ENCODE measurements around the gene ST6GALNAC2. TPM values are rescaled to one million over a fixed set of nuclear protein-coding genes. Genes with fewer than 3 reads are reported as not detected.

Gene ST6GALNAC2
- total and polyA plus RNA-seq, 2 experiments from 2014 or later, result 0.31 TPM; not detected in 1

DNA sequence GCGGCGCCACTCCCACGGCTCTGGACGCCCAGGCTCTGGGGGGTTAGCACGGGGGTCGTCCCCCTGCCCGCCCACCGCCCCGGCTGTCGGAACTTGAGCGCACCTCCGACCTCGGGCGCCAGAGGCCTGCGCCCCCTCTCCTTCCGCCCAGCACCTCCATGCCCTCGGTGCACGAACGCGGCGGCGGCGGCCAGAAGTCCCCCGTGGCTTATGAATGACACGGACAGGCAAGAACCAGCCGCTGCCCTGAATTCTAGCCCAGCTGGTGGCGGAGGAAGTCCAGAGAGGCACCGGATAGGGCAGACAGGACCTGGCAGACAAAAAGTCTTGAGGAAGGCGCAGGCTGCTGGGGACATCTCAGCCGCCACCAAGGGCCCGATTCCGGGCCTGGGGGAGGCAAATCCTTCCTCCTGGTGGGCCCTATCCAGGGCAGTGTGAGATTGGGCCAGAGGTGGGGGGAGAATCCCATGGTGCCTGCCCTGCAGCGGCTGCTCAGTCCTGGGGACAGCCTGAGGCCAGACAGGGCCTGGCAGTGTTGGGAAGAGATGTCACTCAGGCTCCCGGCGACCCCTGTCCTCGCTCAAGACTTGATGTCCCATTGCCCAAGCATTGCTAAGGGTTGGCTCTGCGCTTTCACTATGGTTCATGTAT lies 47.3 kb downstream of the ST6GALNAC2 start:
- peaks cover 48% of the 10 kb centered on the region for H3K27me3 Mint-ChIP-seq (ENCODE audit: insufficient read depth, low read depth, poor library complexity)
- Histone ChIP-seq H3K9me2 (ENCODE audit: insufficient read depth) (no peaks in the 10 kb centered on the region), H4K20me1 (replicated peaks; ENCODE audit: insufficient read depth) (no peaks in the 10 kb centered on the region), H3K4me1 (ENCODE audit: insufficient read depth) (peaks cover 8% of the 10 kb centered on the region), H2AFZ (peak overlapping the region; percentile 92), H3K36me3 (ENCODE audit: insufficient read depth) (no peaks in the 10 kb centered on the region), H3K27ac (ENCODE audit: low read depth) (no peak overlapping the region), H3K4me3 (peak overlapping the region; percentile 69), H3K27me3 (ENCODE audit: insufficient read depth) (peaks cover 47% of the 10 kb centered on the region), H3K79me2 (replicated peaks; ENCODE audit: insufficient read depth) (no peaks in the 10 kb centered on the region), H3K4me2 (peak overlapping the region; percentile 90), H3F3A (replicated peaks; ENCODE audit: low read depth) (0 out of 2 replicates have a peak, but pooled peaks cover 5% of the 10 kb centered on the region)
- DNase-seq (ENCODE audit: low spot score), result peak; percentile 44
- peak overlapping the region; percentile 68 for H3K4me3 Mint-ChIP-seq
- no peaks in the 10 kb centered on the region; the same call in 2 of the 3 replicates for H3K9me3 Mint-ChIP-seq
- H3K4me1 Mint-ChIP-seq, result peaks cover 39% of the 10 kb centered on the region
- no peak overlapping the region for H3K27ac Mint-ChIP-seq
- no peaks in the 10 kb centered on the region for H3K36me3 Mint-ChIP-seq (ENCODE audit: low read depth)
- TF ChIP-seq, protein P1, sequence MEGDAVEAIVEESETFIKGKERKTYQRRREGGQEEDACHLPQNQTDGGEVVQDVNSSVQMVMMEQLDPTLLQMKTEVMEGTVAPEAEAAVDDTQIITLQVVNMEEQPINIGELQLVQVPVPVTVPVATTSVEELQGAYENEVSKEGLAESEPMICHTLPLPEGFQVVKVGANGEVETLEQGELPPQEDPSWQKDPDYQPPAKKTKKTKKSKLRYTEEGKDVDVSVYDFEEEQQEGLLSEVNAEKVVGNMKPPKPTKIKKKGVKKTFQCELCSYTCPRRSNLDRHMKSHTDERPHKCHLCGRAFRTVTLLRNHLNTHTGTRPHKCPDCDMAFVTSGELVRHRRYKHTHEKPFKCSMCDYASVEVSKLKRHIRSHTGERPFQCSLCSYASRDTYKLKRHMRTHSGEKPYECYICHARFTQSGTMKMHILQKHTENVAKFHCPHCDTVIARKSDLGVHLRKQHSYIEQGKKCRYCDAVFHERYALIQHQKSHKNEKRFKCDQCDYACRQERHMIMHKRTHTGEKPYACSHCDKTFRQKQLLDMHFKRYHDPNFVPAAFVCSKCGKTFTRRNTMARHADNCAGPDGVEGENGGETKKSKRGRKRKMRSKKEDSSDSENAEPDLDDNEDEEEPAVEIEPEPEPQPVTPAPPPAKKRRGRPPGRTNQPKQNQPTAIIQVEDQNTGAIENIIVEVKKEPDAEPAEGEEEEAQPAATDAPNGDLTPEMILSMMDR (conservative IDR thresholded peaks at IDR 0.05; ENCODE audit: low read depth in 2 of 2), result no peak
- TF ChIP-seq EZH2 (IDR thresholded peaks at IDR 0.05; ENCODE audit: low read depth, unreplicated experiment), result peak; percentile 76
- no peak for ATAC-seq

DNA sequence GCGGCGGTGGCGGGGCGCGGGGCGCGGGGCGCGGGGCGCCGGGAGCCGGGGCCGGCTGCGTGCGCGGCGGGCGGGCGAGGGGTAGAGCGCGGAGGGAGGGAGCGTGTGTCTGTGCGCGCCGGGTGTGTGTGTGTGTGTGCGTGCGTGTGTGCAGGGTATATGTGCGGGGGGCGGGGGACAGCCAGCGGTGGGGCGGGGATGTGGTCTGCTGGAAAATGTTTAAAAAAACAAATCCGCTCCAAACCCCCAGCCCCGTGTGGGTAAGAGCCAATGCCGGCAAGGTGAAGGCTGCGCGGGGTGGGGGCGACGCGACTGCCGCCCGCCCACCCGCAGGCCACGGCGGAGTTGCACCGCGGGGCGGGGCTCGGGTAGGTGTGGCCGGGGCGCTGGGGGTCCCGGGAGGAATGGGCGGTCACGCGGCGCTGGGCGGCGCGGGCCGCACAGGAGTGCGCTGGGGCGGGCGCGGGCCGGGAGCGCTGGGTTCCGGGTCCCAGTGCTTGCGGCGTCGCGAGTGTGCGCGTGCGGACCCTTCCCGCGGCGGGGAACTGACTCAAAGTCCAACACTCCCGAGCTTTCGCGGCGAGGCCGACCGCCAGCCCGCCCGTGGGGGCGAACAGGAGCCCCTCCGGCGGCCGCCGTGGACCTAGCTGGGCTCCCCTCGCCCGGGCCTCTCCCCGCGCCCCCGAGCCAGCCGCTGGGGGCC lies 47.9 kb downstream of the ST6GALNAC2 start, which contains the start of gene CYGB:
TSS of gene CYGB (minus strand) at position 132 of the 703 bp plus-strand sequence. CDS start 167 bp downstream, outside the sequence.
- peaks cover 45% of the 10 kb centered on the region for H3K27me3 Mint-ChIP-seq (ENCODE audit: insufficient read depth, low read depth, poor library complexity)
- peaks cover 37% of the 10 kb centered on the region for H3K4me1 Mint-ChIP-seq
- peak; percentile 14 for ATAC-seq
- Histone ChIP-seq H2AFZ (peak within 1 kb of the TSS; percentile 92), H3K4me3 (peak within 1 kb of the TSS; percentile 69), H3F3A (replicated peaks; ENCODE audit: low read depth) (0 out of 2 replicates have a peak, but pooled peaks cover 5% of the 10 kb centered on the region), H3K9me2 (ENCODE audit: insufficient read depth) (no peaks in the 10 kb centered on the region), H3K27ac (ENCODE audit: low read depth) (no peak within 1 kb of the TSS), H3K4me1 (ENCODE audit: insufficient read depth) (peaks cover 7% of the 10 kb centered on the region), H4K20me1 (replicated peaks; ENCODE audit: insufficient read depth) (no peaks in the 10 kb centered on the region), H3K79me2 (replicated peaks; ENCODE audit: insufficient read depth) (no peaks in the 10 kb centered on the region), H3K36me3 (ENCODE audit: insufficient read depth) (no peaks in the 10 kb centered on the region), H3K27me3 (ENCODE audit: insufficient read depth) (peaks cover 47% of the 10 kb centered on the region), H3K4me2 (peak within 1 kb of the TSS; percentile 90)
- no peak within 1 kb of the TSS for H3K27ac Mint-ChIP-seq
- H3K36me3 Mint-ChIP-seq (ENCODE audit: low read depth), result no peaks in the 10 kb centered on the region
- no peaks in the 10 kb centered on the region; the same call in 2 of the 3 replicates for H3K9me3 Mint-ChIP-seq
- H3K4me3 Mint-ChIP-seq, result peak within 1 kb of the TSS; percentile 72
- DNase-seq (ENCODE audit: low spot score), result peak; percentile 69
- TF ChIP-seq ZNF114 (CRISPR knock-in tag; IDR thresholded peaks at IDR 0.05) (no peak), EZH2 (IDR thresholded peaks at IDR 0.05; ENCODE audit: low read depth, unreplicated experiment) (peak; percentile 54)

DNA sequence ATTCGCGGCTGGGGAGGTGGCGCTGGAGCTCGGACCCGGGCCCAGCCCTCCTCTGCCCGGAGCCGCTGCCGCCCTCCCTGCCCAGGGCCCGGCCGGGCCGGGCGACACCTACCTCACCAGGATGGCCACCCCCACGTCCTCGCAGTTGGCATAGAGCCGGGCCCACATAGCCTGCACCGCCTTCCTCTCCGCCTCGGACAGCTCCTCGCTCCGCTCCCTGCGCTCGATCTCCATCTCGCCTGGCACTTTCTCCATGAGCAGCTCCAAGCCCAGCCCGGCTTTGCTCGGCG lies 48.4 kb downstream of the ST6GALNAC2 start:
- peaks cover 35% of the 10 kb centered on the region for H3K4me1 Mint-ChIP-seq
- H3K4me3 ChIP-seq, result peak overlapping the region; percentile 69
- peaks cover 47% of the 10 kb centered on the region for H3K27me3 ChIP-seq (ENCODE audit: insufficient read depth)
- no peak overlapping the region for H2AFZ ChIP-seq
- peak overlapping the region; percentile 72 for H3K4me3 Mint-ChIP-seq
- no peaks in the 10 kb centered on the region for H3K9me2 ChIP-seq (ENCODE audit: insufficient read depth)
- H3K79me2 ChIP-seq (replicated peaks; ENCODE audit: insufficient read depth), result no peaks in the 10 kb centered on the region
- H3F3A ChIP-seq (replicated peaks; ENCODE audit: low read depth), result 0 out of 2 replicates have a peak, but pooled peaks cover 5% of the 10 kb centered on the region
- no peaks in the 10 kb centered on the region; the same call in 2 of the 3 replicates for H3K9me3 Mint-ChIP-seq
- DNase-seq (ENCODE audit: low spot score), result no peak
- H3K4me2 ChIP-seq, result peak overlapping the region; percentile 90
- H3K36me3 Mint-ChIP-seq (ENCODE audit: low read depth), result no peaks in the 10 kb centered on the region
- H3K27ac Mint-ChIP-seq, result no peak overlapping the region
- peaks cover 45% of the 10 kb centered on the region for H3K27me3 Mint-ChIP-seq (ENCODE audit: insufficient read depth, low read depth, poor library complexity)
- ATAC-seq, result peak; percentile 5
- H3K36me3 ChIP-seq (ENCODE audit: insufficient read depth), result no peaks in the 10 kb centered on the region
- H4K20me1 ChIP-seq (replicated peaks; ENCODE audit: insufficient read depth), result no peaks in the 10 kb centered on the region
- H3K4me1 ChIP-seq (ENCODE audit: insufficient read depth), result peaks cover 7% of the 10 kb centered on the region
- TF ChIP-seq, protein P2, sequence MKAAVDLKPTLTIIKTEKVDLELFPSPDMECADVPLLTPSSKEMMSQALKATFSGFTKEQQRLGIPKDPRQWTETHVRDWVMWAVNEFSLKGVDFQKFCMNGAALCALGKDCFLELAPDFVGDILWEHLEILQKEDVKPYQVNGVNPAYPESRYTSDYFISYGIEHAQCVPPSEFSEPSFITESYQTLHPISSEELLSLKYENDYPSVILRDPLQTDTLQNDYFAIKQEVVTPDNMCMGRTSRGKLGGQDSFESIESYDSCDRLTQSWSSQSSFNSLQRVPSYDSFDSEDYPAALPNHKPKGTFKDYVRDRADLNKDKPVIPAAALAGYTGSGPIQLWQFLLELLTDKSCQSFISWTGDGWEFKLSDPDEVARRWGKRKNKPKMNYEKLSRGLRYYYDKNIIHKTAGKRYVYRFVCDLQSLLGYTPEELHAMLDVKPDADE (IDR thresholded peaks at IDR 0.05), result no peak
- TF ChIP-seq EZH2 (IDR thresholded peaks at IDR 0.05; ENCODE audit: low read depth, unreplicated experiment) (peak; percentile 31), POLR2AphosphoS5 (IDR thresholded peaks at IDR 0.05; ENCODE audit: low read depth) (no peak)
- TF ChIP-seq, protein P1 (conservative IDR thresholded peaks at IDR 0.05; ENCODE audit: low read depth in 2 of 2), result no peak
- H3K27ac ChIP-seq (ENCODE audit: low read depth), result no peak overlapping the region

Data from GM23338 (cell line).